Keratinocyte (primary cell): ENCODE data around the gene SUMO1. TPM values are rescaled to one million over a fixed set of nuclear protein-coding genes. Genes with fewer than 3 reads are reported as not detected.

ENCODE experiments used
- DNase-seq: peaks from one replicate; pipeline ENCODE4 v3.0.0-alpha.2; 2011; ENCODE audit warnings: low read depth, missing footprints, low spot score
- FAIRE-seq: peaks from 2 replicates; lab custom pipeline; 2011; peaks lifted over from hg19 to GRCh38; lab: Jason Lieb, UNC
- H2AFZ ChIP-seq: 2 replicates; pipeline ENCODE4 v1.6.0; 2012; ENCODE audit warnings: low read length, control low read depth, inconsistent platforms; ENCODE audit not compliant: control insufficient read depth
- H3K27ac ChIP-seq: 2 replicates; pipeline ENCODE4 v1.5.1; 2011; ENCODE audit warnings: low read length; ENCODE audit not compliant: control insufficient read depth, insufficient read depth
- H3K27me3 ChIP-seq: 3 replicates; pipeline ENCODE4 v1.6.0; 2011; ENCODE audit warnings: low read length; ENCODE audit not compliant: control insufficient read depth, insufficient read depth; ENCODE audit errors: extremely low read depth
- H3K36me3 ChIP-seq, 2 experiments: 2 replicates in 1 of 2; 3 replicates in 1 of 2; pipeline ENCODE4 v1.5.1; 2011; ENCODE audit warnings: low read length in 2 of 2, mild to moderate bottlenecking in 1 of 2; ENCODE audit not compliant: control insufficient read depth in 2 of 2, insufficient read depth in 2 of 2; ENCODE audit errors: extremely low read depth in 1 of 2
- H3K4me1 ChIP-seq: 3 replicates; pipeline ENCODE4 v1.5.1; 2011; ENCODE audit warnings: low read length; ENCODE audit not compliant: control insufficient read depth, insufficient read depth; ENCODE audit errors: extremely low read depth
- H3K4me2 ChIP-seq: 3 replicates; pipeline ENCODE4 v1.6.0; 2011; ENCODE audit warnings: low read depth, low read length; ENCODE audit not compliant: control insufficient read depth, insufficient read depth; ENCODE audit errors: extremely low read depth
- H3K4me3 ChIP-seq, 3 experiments: fragments of 200-600 bp in 1 of 3; sonication (generic) in 1 of 3; 2 replicates in 2 of 3; 3 replicates in 1 of 3; pipeline ENCODE4 v1.5.1; 2011 to 2016; ENCODE audit warnings: low read length in 3 of 3, mild to moderate bottlenecking in 3 of 3, control low read depth in 2 of 3, inconsistent platforms in 1 of 3, low read depth in 1 of 3, mixed read lengths in 1 of 3, mixed run types in 1 of 3, moderate library complexity in 1 of 3; ENCODE audit not compliant: control insufficient read depth in 2 of 3, insufficient read depth in 2 of 3; ENCODE audit errors: extremely low read depth in 1 of 3
- H3K79me2 ChIP-seq: 2 replicates; pipeline ENCODE4 v1.6.0; 2012; ENCODE audit warnings: low read length; ENCODE audit not compliant: control insufficient read depth, insufficient read depth
- H3K9ac ChIP-seq: 3 replicates; pipeline ENCODE4 v1.6.0; 2011; ENCODE audit warnings: low read length; ENCODE audit not compliant: control insufficient read depth, insufficient read depth; ENCODE audit errors: extremely low read depth
- H3K9me1 ChIP-seq: 3 replicates; pipeline ENCODE4 v1.6.0; 2011; ENCODE audit warnings: low read length; ENCODE audit not compliant: control insufficient read depth, insufficient read depth; ENCODE audit errors: extremely low read depth
- H3K9me3 ChIP-seq: 2 replicates; pipeline ENCODE4 v1.5.1; 2012; ENCODE audit warnings: low read depth, low read length; ENCODE audit not compliant: control insufficient read depth
- H4K20me1 ChIP-seq: 3 replicates; pipeline ENCODE4 v1.6.0; 2011; ENCODE audit warnings: low read length; ENCODE audit not compliant: control insufficient read depth, insufficient read depth; ENCODE audit errors: extremely low read depth
- EZH2 ChIP-seq: IDR thresholded peaks from one replicate; pipeline ENCODE4 v1.6.1; 2012; ENCODE audit warnings: inconsistent platforms, mild to moderate bottlenecking, low read length, moderate library complexity
- dilution Hi-C: fragments of 300-500 bp; cut with MboI; formaldehyde crosslinking; loops from one replicate; pipeline ENCODE4 v1.7.0; 2020; ENCODE audit warnings: low sequenced_read_pairs; ENCODE audit not compliant: extremely low pct_ligation_motif_present
- polyA plus RNA-seq, 5 experiments: library from polyadenylated mRNA; depleted of rRNA in 3 of 5; stranded (reverse) in 3 of 5; stranded (forward) in 1 of 5; unstranded in 1 of 5; fragments of >200 nt; gene quantifications; 1 replicate in 1 of 5; 2 replicates in 3 of 5; 3 replicates in 1 of 5; pipeline versions ENCODE4 v1.2.1 to v1.2.3, GENCODE V29; 2011 to 2012; ENCODE audit warnings: missing spikeins in 2 of 5, low read depth in 1 of 5, low replicate concordance in 1 of 5
- small RNA-seq, 3 experiments: library from RNA; depleted of rRNA; stranded (forward); fragments of <200 nt; gene quantifications; one replicate each; pipeline ENCODE3, GENCODE V24; 2012; ENCODE audit warnings: low read depth in 3 of 3, low replicate concordance in 1 of 3; ENCODE audit not compliant: insufficient read length in 3 of 3
- TF ChIP-seq, protein P1 (sequence below), 3 experiments: IDR thresholded peaks in 1 of 3; conservative IDR thresholded peaks in 1 of 3; optimal IDR thresholded peaks in 1 of 3; 2 replicates in 2 of 3; 3 replicates in 1 of 3; pipeline versions ENCODE3 to v1.5.1; 2011; ENCODE audit warnings: low read length in 3 of 3, mild to moderate bottlenecking in 3 of 3, moderate library complexity in 2 of 3, control low read depth in 1 of 3, inconsistent platforms in 1 of 3; ENCODE audit not compliant: insufficient read depth in 2 of 3; ENCODE audit errors: extremely low read depth in 1 of 3

Gene SUMO1
- polyA plus RNA-seq, 1 donor (not counting 4 experiments of a cell fraction or from before 2014, with no cell fraction given), result 179 TPM

DNA sequence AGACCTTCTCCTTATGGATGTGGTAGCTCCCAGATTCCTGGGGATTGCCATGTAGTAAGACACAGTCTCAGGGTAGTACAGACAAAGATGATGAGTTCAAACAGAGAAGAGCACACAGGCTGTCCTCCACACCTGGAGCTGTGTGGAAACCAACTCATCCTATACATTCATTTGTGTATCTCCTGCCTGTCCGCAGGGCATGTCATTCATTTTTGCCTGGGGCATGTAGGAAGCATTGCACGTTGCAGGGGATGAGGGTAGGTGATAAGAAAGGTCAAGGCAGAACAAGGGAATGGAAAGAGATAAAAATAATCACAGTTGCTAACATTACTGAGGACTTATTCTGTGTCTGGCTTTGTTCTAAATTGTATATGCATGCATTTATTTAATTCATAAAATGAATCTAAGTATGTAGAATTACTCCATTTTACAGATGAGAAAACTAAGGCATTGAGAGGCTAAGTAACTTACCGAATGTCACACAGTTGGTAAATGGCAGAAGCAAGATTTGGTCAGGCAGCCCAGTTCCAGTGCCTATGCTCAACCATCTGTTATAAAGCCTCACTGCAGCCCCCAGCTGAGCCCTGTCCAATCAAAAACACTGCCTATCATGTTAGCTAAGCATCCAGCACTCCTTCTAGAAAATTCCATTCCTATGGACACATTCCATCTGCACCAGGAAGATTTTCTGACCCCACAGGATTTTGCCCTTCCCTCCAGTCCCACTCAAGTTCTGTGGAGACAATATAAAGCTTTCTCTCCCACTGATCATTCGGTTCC, 81.0 kb downstream of the SUMO1 start:
- Histone ChIP-seq H3K79me2 (no peaks in the 10 kb centered on the region), H3K4me1 (no peaks in the 10 kb centered on the region), H3K27me3 (peaks cover 3% of the 10 kb centered on the region), H3K9me1 (no peaks in the 10 kb centered on the region), H3K9ac (no peak overlapping the region), H3K36me3 (no peaks in the 10 kb centered on the region), H3K4me3 (no peak overlapping the region), H3K9me3 (no peaks in the 10 kb centered on the region), H3K4me2 (no peak overlapping the region), H2AFZ (no peak overlapping the region), H3K27ac (no peak overlapping the region), H4K20me1 (no peaks in the 10 kb centered on the region)
- TF ChIP-seq EZH2, result no peak
- TF ChIP-seq, protein P1, sequence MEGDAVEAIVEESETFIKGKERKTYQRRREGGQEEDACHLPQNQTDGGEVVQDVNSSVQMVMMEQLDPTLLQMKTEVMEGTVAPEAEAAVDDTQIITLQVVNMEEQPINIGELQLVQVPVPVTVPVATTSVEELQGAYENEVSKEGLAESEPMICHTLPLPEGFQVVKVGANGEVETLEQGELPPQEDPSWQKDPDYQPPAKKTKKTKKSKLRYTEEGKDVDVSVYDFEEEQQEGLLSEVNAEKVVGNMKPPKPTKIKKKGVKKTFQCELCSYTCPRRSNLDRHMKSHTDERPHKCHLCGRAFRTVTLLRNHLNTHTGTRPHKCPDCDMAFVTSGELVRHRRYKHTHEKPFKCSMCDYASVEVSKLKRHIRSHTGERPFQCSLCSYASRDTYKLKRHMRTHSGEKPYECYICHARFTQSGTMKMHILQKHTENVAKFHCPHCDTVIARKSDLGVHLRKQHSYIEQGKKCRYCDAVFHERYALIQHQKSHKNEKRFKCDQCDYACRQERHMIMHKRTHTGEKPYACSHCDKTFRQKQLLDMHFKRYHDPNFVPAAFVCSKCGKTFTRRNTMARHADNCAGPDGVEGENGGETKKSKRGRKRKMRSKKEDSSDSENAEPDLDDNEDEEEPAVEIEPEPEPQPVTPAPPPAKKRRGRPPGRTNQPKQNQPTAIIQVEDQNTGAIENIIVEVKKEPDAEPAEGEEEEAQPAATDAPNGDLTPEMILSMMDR (optimal IDR thresholded peaks at IDR 0.05 in 1 of 3, IDR thresholded peaks at IDR 0.05 in 1 of 3, conservative IDR thresholded peaks at IDR 0.05 in 1 of 3; ENCODE audit: extremely low read depth in 1 of 3, insufficient read depth in 2 of 3, low read length in 3 of 3), result no peak
- dilution Hi-C loops, result no loop called here
- FAIRE-seq, result no peak
- DNase-seq, result no peak

Small RNAs within 50 kb of the gene (small RNA-seq; reads per million reads assigned to genes)
- gene AC079354.2 (0 reads per million in 3 experiments), gene RF00575 (0 to 0.25 (median 0.07) reads per million in 3 experiments), gene SNORD70 (5.0 to 104 (median 55.4) reads per million in 3 experiments)

Other genes with a start within 250 kb of the SUMO1 start
- 1.3 to 2.4 TPM (median 1.4 TPM) in 3 replicates for gene FZD7, start 204.7 kb downstream of the SUMO1 start, polyA plus RNA-seq
- gene KIAA2012, start 165.3 kb downstream of the SUMO1 start, polyA plus RNA-seq, result not detected in 3 replicates
- gene NOP58, start 27.2 kb upstream of the SUMO1 start, polyA plus RNA-seq, result 54.2 to 118 TPM (median 66.6 TPM) in 3 replicates
- gene BMPR2, start 137.7 kb upstream of the SUMO1 start, polyA plus RNA-seq, result 28.2 to 37.9 TPM (median 31.9 TPM) in 3 replicates